Measurements from ENCODE around the gene EVPL.

EVPL gene

GRCh38 chr17:76014925-76015261 is 12.2 kb downstream of the EVPL start:
- WGBS, 2 experiments (ENCODE audit: insufficient coverage in 2 of 2): 92 to 93% methylated on average over 24 to 26 of the region's 26 CpGs
- H3K4me1 ChIP-seq (ENCODE audit: control insufficient read depth, insufficient read depth, low read length, poor library complexity, severe bottlenecking): peaks cover 10% of the 10 kb centered on the region
- no peak overlapping the region for H3K27ac ChIP-seq (ENCODE audit: low read depth, low read length, severe bottlenecking)
- no peaks in the 10 kb centered on the region for H3K9me3 ChIP-seq (ENCODE audit: control insufficient read depth, low read length)
- no peak overlapping the region for H3K4me3 ChIP-seq (ENCODE audit: extremely low read depth, insufficient read depth, low read length, poor library complexity, severe bottlenecking)
- H3K36me3 ChIP-seq (ENCODE audit: control insufficient read depth, insufficient read depth, low read length): no peaks in the 10 kb centered on the region

DNA sequence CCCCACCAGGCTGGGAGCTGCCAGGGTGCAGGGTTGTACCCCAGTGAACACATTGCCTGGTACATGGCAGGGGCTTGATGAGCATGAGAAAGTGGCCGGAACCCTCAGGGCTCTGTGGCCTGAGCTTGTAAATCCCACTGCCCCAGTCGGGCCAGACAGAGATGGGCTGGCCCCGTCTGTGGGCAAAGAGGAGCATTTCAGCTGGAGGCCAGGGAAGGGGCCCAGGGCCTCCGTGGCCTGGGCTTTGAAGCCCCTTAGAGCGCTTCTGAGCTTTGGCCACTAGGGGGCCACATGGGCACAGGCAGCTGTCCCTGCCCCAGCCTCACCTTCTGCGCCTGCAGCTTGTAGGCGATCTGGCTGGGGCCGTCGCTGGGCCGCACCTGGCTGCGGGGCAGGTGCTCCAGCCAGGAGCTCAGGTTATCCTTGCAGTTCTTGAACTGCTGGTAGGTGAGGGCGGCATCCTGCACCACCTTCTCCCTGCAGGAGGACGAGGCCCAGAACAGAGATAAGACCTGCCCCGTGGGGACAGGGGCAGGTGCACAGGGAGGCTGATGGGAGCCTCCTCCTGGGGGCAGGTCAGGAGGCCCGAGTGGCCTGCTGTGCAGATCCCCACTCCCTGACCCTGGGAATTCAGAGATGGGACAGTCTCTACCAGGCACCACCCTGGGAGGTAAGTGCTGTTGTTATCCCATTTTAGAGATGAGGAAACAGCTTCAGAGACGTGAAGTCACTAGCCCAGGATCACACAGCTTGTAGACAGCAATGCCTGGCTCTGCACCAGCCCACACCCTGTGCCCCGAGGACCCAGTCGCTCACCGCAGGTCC is 12.8 kb downstream of the EVPL start:
- Histone ChIP-seq H3K9me3 (ENCODE audit: control insufficient read depth, low read length) (no peaks in the 10 kb centered on the region), H3K36me3 (ENCODE audit: control insufficient read depth, insufficient read depth, low read length) (no peaks in the 10 kb centered on the region), H3K4me1 (ENCODE audit: control insufficient read depth, insufficient read depth, low read length, poor library complexity, severe bottlenecking) (peaks cover 10% of the 10 kb centered on the region), H3K4me3 (ENCODE audit: extremely low read depth, insufficient read depth, low read length, poor library complexity, severe bottlenecking) (no peak overlapping the region), H3K27ac (ENCODE audit: low read depth, low read length, severe bottlenecking) (no peak overlapping the region)
- 39 to 44% methylated on average over 18 to 19 of the region's 19 CpGs for WGBS, 2 experiments (ENCODE audit: insufficient coverage in 2 of 2)

GRCh38 chr17:76013377-76013932 is 13.7 kb downstream of the EVPL start:
- Histone ChIP-seq H3K27ac (ENCODE audit: low read depth, low read length, severe bottlenecking) (no peak overlapping the region), H3K9me3 (ENCODE audit: control insufficient read depth, low read length) (no peaks in the 10 kb centered on the region), H3K36me3 (ENCODE audit: control insufficient read depth, insufficient read depth, low read length) (no peaks in the 10 kb centered on the region), H3K4me3 (ENCODE audit: extremely low read depth, insufficient read depth, low read length, poor library complexity, severe bottlenecking) (no peak overlapping the region), H3K4me1 (ENCODE audit: control insufficient read depth, insufficient read depth, low read length, poor library complexity, severe bottlenecking) (peaks cover 10% of the 10 kb centered on the region)
- WGBS, 2 experiments (ENCODE audit: insufficient coverage in 2 of 2): 90 to 93% methylated on average over 15 of the region's 15 CpGs

DNA sequence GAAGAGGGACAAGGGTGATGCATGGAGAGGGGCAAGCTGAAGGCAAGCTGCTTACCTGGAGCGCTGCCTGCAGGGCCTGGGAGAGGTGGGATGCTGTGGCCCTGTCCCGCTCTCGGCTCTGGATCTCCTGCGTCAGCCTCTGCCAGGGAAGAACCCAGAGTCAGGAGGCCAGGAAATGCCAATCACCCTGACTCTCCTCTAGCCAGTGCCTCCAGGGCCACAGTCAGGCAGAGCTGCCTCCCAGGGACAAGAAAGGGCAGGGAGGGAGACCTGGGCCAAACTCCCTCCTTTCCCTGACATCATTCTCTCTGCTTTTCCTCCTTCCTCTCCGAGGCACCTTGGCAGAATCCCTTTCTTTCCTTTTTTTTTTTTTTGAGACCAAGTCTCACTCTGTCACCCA is 15.2 kb downstream of the EVPL start:
- Histone ChIP-seq H3K36me3 (ENCODE audit: control insufficient read depth, insufficient read depth, low read length) (no peaks in the 10 kb centered on the region), H3K4me1 (ENCODE audit: control insufficient read depth, insufficient read depth, low read length, poor library complexity, severe bottlenecking) (peaks cover 10% of the 10 kb centered on the region), H3K9me3 (ENCODE audit: control insufficient read depth, low read length) (no peaks in the 10 kb centered on the region), H3K27ac (ENCODE audit: low read depth, low read length, severe bottlenecking) (no peak overlapping the region), H3K4me3 (ENCODE audit: extremely low read depth, insufficient read depth, low read length, poor library complexity, severe bottlenecking) (no peak overlapping the region)
- WGBS, 2 experiments (ENCODE audit: insufficient coverage in 2 of 2): 83 to 90% methylated on average over 4 to 5 of the region's 5 CpGs

DNA sequence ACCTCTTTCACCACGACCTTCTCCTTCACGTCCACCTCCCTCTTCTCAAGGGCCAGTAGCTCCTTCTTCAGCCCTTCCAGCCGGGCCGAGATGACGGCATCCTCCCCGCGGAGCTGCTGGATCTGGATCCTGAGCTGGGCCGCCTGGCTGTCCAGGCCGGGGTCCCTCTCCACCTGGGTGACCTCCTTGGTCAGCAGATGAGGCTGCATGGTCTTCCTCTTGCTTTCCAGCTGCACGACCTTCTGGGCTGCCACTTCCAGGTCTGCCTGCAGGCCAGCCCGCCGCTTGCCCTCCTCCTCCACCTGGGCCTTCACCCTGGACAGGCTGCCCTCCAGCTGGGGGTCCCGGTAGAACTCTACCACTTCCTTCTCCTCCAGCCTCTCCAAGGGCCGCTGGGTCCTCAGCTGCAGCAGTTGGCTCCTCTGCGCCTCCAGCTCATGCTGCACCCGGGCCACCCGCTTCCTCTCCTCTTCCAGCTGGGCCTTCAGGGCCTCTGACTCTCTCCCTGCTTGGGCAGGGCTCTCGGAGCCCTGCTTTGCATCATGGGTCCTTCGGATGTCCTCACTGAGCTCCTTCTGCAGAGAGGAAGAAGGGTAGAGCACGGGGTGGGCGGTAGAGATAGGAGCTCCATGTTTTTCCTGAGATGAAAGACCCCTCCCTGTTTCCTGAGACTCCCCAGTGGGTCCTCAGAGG is 17.0 kb downstream of the EVPL start:
- no peaks in the 10 kb centered on the region for H3K36me3 ChIP-seq (ENCODE audit: control insufficient read depth, insufficient read depth, low read length)
- no peak overlapping the region for H3K4me3 ChIP-seq (ENCODE audit: extremely low read depth, insufficient read depth, low read length, poor library complexity, severe bottlenecking)
- WGBS, 2 experiments (ENCODE audit: insufficient coverage in 2 of 2): 91 to 95% methylated on average over 17 to 19 of the region's 21 CpGs
- no peak overlapping the region for H3K27ac ChIP-seq (ENCODE audit: low read depth, low read length, severe bottlenecking)
- no peaks in the 10 kb centered on the region for H3K9me3 ChIP-seq (ENCODE audit: control insufficient read depth, low read length)
- H3K4me1 ChIP-seq (ENCODE audit: control insufficient read depth, insufficient read depth, low read length, poor library complexity, severe bottlenecking): peaks cover 12% of the 10 kb centered on the region

- no peaks in the 10 kb centered on the region for H3K9me3 ChIP-seq (ENCODE audit: control insufficient read depth, low read length)
- H3K4me1 ChIP-seq (ENCODE audit: control insufficient read depth, insufficient read depth, low read length, poor library complexity, severe bottlenecking): peaks cover 19% of the 10 kb centered on the region
- H3K4me3 ChIP-seq (ENCODE audit: extremely low read depth, insufficient read depth, low read length, poor library complexity, severe bottlenecking): no peak overlapping the region
- no peaks in the 10 kb centered on the region for H3K36me3 ChIP-seq (ENCODE audit: control insufficient read depth, insufficient read depth, low read length)
- WGBS, 2 experiments (ENCODE audit: insufficient coverage in 2 of 2): 94 to 96% methylated on average over 20 of the region's 20 CpGs
- no peak overlapping the region for H3K27ac ChIP-seq (ENCODE audit: low read depth, low read length, severe bottlenecking)
Observed at GRCh38 chr17:76009447-76009846, 17.7 kb downstream of the EVPL start.

GRCh38 chr17:76008630-76009425 is 18.3 kb downstream of the EVPL start:
- peaks cover 16% of the 10 kb centered on the region for H3K4me1 ChIP-seq (ENCODE audit: control insufficient read depth, insufficient read depth, low read length, poor library complexity, severe bottlenecking)
- no peak overlapping the region for H3K27ac ChIP-seq (ENCODE audit: low read depth, low read length, severe bottlenecking)
- 89 to 95% methylated on average over 56 of the region's 56 CpGs for WGBS, 2 experiments (ENCODE audit: insufficient coverage in 2 of 2)
- H3K36me3 ChIP-seq (ENCODE audit: control insufficient read depth, insufficient read depth, low read length): no peaks in the 10 kb centered on the region
- H3K4me3 ChIP-seq (ENCODE audit: extremely low read depth, insufficient read depth, low read length, poor library complexity, severe bottlenecking): no peak overlapping the region
- no peaks in the 10 kb centered on the region for H3K9me3 ChIP-seq (ENCODE audit: control insufficient read depth, low read length)

- Histone ChIP-seq H3K4me1 (ENCODE audit: control insufficient read depth, insufficient read depth, low read length, poor library complexity, severe bottlenecking) (peaks cover 10% of the 10 kb centered on the region), H3K36me3 (ENCODE audit: control insufficient read depth, insufficient read depth, low read length) (no peaks in the 10 kb centered on the region), H3K9me3 (ENCODE audit: control insufficient read depth, low read length) (no peaks in the 10 kb centered on the region), H3K4me3 (ENCODE audit: extremely low read depth, insufficient read depth, low read length, poor library complexity, severe bottlenecking) (no peak overlapping the region), H3K27ac (ENCODE audit: low read depth, low read length, severe bottlenecking) (no peak overlapping the region)
- 94% methylated on average over 32 to 36 of the region's 36 CpGs for WGBS, 2 experiments (ENCODE audit: insufficient coverage in 2 of 2)
Observed at GRCh38 chr17:76008208-76008607, 18.9 kb downstream of the EVPL start.

- Histone ChIP-seq H3K4me1 (ENCODE audit: control insufficient read depth, insufficient read depth, low read length, poor library complexity, severe bottlenecking) (peaks cover 9% of the 10 kb centered on the region), H3K27ac (ENCODE audit: low read depth, low read length, severe bottlenecking) (no peak overlapping the region), H3K4me3 (ENCODE audit: extremely low read depth, insufficient read depth, low read length, poor library complexity, severe bottlenecking) (no peak overlapping the region), H3K9me3 (ENCODE audit: control insufficient read depth, low read length) (no peaks in the 10 kb centered on the region), H3K36me3 (ENCODE audit: control insufficient read depth, insufficient read depth, low read length) (no peaks in the 10 kb centered on the region)
- WGBS, 2 experiments (ENCODE audit: insufficient coverage in 2 of 2): 93 to 94% methylated on average over 16 of the region's 16 CpGs
Observed at GRCh38 chr17:76007850-76008165, 19.3 kb downstream of the EVPL start.

DNA sequence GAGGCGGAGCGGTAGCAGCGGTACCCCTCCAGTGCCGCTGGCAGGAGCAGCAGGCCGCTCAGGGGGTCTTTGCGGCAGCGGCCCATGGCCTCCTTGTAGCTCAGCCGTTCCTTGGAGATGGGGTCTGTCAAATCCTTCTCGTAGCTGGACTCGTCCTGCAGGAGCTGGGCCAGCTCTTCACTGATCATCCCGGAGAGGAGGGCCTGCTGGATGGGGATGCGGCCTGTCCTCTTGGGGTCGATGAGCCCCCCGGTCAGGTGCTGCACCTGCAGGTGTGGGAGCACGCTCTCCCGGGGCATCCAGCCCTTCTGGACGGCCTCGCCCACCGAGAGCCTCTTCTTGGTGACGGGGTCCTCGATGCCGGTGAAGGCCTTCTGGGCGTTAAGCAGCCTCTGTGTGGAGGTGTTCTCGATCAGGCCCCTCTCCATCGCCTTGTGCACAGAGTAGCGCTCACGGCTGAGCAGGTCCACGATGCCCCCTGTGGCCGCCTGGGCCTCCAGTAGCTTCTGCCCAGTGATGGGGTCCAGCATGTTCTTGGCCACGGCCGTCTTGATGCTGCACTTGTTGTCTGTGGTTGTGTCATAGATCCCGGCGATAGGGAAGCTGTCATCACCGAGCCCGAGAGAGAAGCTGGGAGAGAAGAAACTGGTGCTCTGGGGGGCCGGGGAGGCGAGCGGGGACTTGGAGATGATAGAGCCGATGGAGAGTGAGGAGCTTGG is 19.8 kb downstream of the EVPL start:
- 93 to 94% methylated on average over 37 to 39 of the region's 39 CpGs for WGBS, 2 experiments (ENCODE audit: insufficient coverage in 2 of 2)
- no peak overlapping the region for H3K4me3 ChIP-seq (ENCODE audit: extremely low read depth, insufficient read depth, low read length, poor library complexity, severe bottlenecking)
- H3K36me3 ChIP-seq (ENCODE audit: control insufficient read depth, insufficient read depth, low read length): no peaks in the 10 kb centered on the region
- H3K9me3 ChIP-seq (ENCODE audit: control insufficient read depth, low read length): no peaks in the 10 kb centered on the region
- peaks cover 9% of the 10 kb centered on the region for H3K4me1 ChIP-seq (ENCODE audit: control insufficient read depth, insufficient read depth, low read length, poor library complexity, severe bottlenecking)
- no peak overlapping the region for H3K27ac ChIP-seq (ENCODE audit: low read depth, low read length, severe bottlenecking)

Measured in mesodermal cell (in vitro differentiated cells).